Measurements from ENCODE around the gene HIRIP3. TPM values are rescaled to one million over a fixed set of nuclear protein-coding genes. Genes with fewer than 3 reads are reported as not detected.

The HIRIP3 gene
- total and polyA plus RNA-seq, 2 of the 4 experiments (the other 2 are of a cell fraction): 5.0 to 10.5 TPM

- Histone ChIP-seq H3K36me3 (ENCODE audit: control insufficient read depth, insufficient read depth, low read length) (peaks cover 49% of the 10 kb centered on the region), H4K8ac (ENCODE audit: low read depth in 2 of 2, low read length in 2 of 2) (no peak overlapping the region)
Observed at GRCh38 chr16:29990883-29991570, 4.4 kb downstream of the HIRIP3 start.

More at GRCh38 chr16:29990883-29991570, 4.4 kb downstream of the HIRIP3 start:
- in situ Hi-C loops (cut with MboI; ENCODE audit: low sequenced_read_pairs) (no loop called here), intact Hi-C loops (cut with micrococcal nuclease) (no loop called here), dilution Hi-C loops (cut with HindIII; ENCODE audit: low sequenced_read_pairs, unreplicated experiment) (no loop called here)
- H3K9me3 ChIP-seq (ENCODE audit: control insufficient read depth, insufficient read depth, low read length): no peaks in the 10 kb centered on the region
- H3K27me3 ChIP-seq (ENCODE audit: control insufficient read depth, insufficient read depth, low read length): no peaks in the 10 kb centered on the region
- peaks cover 5% of the 10 kb centered on the region; the same call in 1 of the 2 replicates for H3K4me1 ChIP-seq (ENCODE audit: control insufficient read depth, insufficient read depth, low read length)
- H2BK15ac ChIP-seq (ENCODE audit: low read depth, low read length): no peak overlapping the region
- 96% methylated on average over 8 of the region's 35 CpGs; no CpG with 5 or more reads in 1 of the 2 experiments for WGBS, 2 experiments (ENCODE audit: extremely low coverage in 2 of 2, insufficient read length in 1 of 2)
- POLR2A ChIA-PET (ENCODE audit: unreplicated experiment): no interaction called here
- CTCF ChIA-PET: no interaction called here
- no peak overlapping the region for H3K18ac ChIP-seq (ENCODE audit: low read depth, low read length)
- H3K9ac ChIP-seq (ENCODE audit: low read depth, low read length): no peak overlapping the region
- H4K91ac ChIP-seq (ENCODE audit: insufficient read depth, low read depth, low read length): no peak overlapping the region
- H4K20me1 ChIP-seq (ENCODE audit: insufficient read depth, low read length): no peaks in the 10 kb centered on the region
- DNase-seq: no peak
- BruUV-seq (replicated peaks): no TSS peak
- no peak overlapping the region for H2AK9ac ChIP-seq (replicated peaks; ENCODE audit: low read depth, low read length, poor library complexity)
- no peak for ATAC-seq (ENCODE audit: low read depth)
- H3K56ac ChIP-seq (ENCODE audit: extremely low read depth, insufficient read depth, low read length): no peak overlapping the region
- H3K4me2 ChIP-seq (ENCODE audit: low read depth, low read length): no peak overlapping the region
- H3K4ac ChIP-seq (ENCODE audit: low read depth, low read length): no peak overlapping the region
- TF ChIP-seq FOS (IDR thresholded peaks at IDR 0.05; ENCODE audit: low read depth, low read length) (no peak), BHLHE40 (IDR thresholded peaks at IDR 0.05; ENCODE audit: low read depth, low read length) (no peak), CHD1 (IDR thresholded peaks at IDR 0.05; ENCODE audit: low read depth, low read length) (no peak), ELK1 (IDR thresholded peaks at IDR 0.05; ENCODE audit: borderline replicate concordance, low read depth, low read length) (no peak), MXI1 (IDR thresholded peaks at IDR 0.05; ENCODE audit: borderline replicate concordance, low read depth, low read length) (no peak), MAFK (IDR thresholded peaks at IDR 0.05; ENCODE audit: low read depth, low read length) (no peak), SMC3 (IDR thresholded peaks at IDR 0.05; ENCODE audit: low read depth, low read length) (no peak), RAD21 (IDR thresholded peaks at IDR 0.05; ENCODE audit: low read length) (no peak), RFX5 (IDR thresholded peaks at IDR 0.05; ENCODE audit: low read depth, low read length) (no peak)
- no peak overlapping the region for H3K27ac ChIP-seq (ENCODE audit: insufficient read depth, low read length)
- no peak overlapping the region for H2AK5ac ChIP-seq (ENCODE audit: low read depth, low read length)
- peaks cover 0 to 24% of the 10 kb centered on the region in 2 experiments; a peak in 3 of 4 replicates for H3K79me1 ChIP-seq (ENCODE audit: low read depth in 1 of 2, low read length in 2 of 2)
- H2BK120ac ChIP-seq (ENCODE audit: low read depth, low read length): no peak overlapping the region
- H3K9me1 ChIP-seq (ENCODE audit: insufficient read depth, low read length): no peaks in the 10 kb centered on the region
- no peak overlapping the region for H2AFZ ChIP-seq (replicated peaks; ENCODE audit: low read length, poor library complexity)
- no peak overlapping the region for H2BK20ac ChIP-seq (ENCODE audit: low read depth, low read length)
- no peak overlapping the region for H3K14ac ChIP-seq (replicated peaks; ENCODE audit: low read depth, low read length)
- H3K4me3 ChIP-seq (ENCODE audit: insufficient read depth, low read depth, low read length): no peak overlapping the region
- H2BK5ac ChIP-seq (ENCODE audit: low read depth, low read length, poor library complexity, severe bottlenecking): no peak overlapping the region
- H4K5ac ChIP-seq (ENCODE audit: low read depth, low read length): no peak overlapping the region
- H3K23ac ChIP-seq (ENCODE audit: low read depth, low read length): no peak overlapping the region
